GM15510 (cell line): ENCODE results near the gene LBX2.

Experiments
- POLR2A ChIP-seq: IDR thresholded peaks from 3 replicates; pipeline ENCODE4 v1.6.1; 2011; ENCODE audit warnings: borderline replicate concordance; ENCODE audit not compliant: insufficient read length; ENCODE audit errors: extremely low read depth

Gene LBX2

DNA sequence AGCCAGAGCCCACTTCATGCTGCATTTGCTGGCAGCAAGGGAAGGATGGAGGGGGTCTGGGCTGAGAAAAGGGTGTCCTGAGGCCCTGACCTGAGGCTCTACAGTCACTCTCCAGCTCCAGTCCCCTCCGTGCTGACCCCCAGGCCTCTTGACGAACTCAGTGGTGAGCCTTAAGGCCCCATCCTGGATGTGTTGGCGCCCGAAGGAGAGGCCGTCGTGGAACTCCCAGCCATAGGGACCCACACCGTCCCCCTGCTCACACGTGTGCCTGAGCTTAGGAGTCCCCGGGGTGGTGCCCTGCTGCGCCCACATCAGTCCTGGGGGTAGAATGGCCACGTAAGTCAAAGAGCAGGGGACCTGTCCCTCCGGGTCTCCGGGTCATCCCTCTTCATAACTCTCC, 35.0 kb downstream of the LBX2 start:
- no peak for TF ChIP-seq POLR2A

DNA sequence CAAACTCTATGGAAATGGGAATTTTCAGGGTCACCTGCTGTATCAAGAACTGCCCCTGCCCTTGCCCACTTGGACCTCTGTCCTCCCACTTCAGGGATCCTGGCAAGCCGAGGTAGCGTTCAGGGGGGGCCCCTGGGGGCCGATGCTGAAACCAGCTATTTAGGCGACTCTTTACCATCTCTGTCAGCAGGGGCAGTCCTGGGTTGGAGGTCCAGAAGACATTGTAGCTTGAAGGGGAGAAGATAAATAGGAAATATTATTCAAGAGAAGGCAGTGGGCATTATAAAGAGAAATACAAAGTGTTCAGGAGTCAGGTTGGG, 36.7 kb downstream of the LBX2 start:
- TF ChIP-seq POLR2A: no peak

DNA sequence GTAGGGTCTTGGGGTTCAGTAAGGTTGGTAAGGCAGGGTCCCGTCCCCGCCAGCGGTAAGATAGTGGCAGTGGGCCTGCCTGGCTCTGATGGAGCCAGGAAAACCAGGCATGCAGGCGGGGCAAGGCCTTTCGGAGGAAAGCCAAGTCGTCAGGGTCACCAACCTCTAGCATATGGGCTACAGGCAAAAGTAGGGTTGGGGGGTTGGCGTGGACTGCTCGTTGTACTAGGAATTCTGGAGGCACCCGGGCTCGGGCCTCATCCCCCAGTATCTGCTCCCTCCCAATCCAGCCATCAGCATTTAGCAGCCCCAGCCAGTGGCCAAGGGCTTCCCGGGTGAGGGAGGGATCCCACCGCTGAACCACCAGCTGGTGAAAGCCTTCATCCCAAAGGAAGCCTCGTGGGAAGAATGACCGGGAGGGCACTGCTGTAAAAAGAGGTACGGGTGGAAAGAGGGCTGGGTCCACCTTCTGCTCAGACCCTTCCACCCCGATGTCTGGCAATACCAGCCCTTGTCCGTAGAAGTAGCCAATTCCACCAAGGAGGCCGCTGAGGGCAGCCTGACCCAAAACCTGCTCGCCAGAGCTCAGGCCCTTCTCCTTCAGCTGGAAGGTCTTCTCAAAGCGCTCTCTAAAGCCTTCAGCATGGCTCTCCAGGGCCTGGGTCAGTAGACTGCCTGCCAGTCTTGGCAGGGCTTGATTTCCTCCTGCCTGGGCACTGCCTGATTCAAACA, 37.2 kb downstream of the LBX2 start:
- no peak for TF ChIP-seq POLR2A

DNA sequence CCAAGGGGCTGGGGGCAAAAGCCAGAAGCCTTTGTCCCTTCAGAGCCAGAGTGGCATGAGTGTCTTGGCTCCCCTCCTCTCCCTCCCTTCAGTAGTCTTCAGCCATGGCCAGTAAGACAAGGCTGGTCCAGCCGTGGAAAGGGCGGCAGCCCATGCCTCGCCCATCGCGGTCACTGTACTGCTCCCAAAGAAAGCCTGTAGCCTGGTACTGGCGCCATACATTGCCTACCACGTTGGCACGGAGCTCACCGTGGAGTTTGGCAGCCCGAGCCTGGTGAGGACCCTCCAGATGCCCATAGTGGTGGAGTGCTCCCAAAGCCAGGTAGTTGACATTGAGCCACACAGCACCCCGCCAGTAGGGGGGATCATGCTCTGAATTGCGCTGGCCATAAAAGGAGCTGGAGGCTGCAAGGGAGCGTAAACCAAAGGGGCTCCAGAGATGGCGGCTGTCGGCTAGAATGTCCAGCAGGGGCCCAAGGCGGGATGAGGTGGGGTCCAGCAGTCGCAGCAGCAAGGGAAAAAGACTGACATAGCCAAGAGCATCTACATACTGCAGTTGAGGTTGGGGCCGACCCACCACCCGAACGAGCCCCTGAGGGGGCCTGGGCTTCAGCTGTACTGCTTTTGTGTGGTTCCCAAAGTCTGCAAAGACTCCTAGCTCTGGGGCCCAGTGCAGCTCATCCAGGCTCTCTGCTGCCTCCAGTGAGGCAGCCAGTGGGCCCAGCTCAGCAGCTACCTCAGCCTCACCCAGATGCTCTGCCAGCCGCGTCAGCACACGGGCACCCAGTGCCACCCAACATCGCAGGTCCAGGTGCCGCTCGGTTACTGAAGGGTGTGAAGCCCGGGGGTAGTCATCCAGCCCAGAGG, 38.0 kb downstream of the LBX2 start:
- peak; percentile 27 for TF ChIP-seq POLR2A

DNA sequence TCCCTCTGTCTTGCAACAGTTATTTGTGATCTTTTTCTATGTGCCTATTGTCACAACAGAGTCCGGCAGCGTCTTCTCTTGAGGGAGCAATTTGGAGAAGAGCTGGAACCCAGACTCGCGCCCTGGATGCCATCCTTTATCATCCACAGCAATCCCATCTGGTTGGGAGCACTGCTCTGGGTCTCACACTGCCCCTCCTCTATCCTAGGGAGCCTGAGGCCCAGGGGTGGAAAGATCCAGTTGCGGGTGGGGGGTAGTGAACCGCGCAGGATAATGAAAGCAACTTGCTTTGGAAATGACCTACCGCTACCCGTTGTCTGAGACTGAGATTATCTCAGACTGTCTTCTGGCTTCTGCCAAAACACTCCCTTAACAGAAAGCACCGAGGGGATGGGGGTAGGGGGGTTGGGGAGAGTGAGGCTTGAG, 40.5 kb downstream of the LBX2 start:
- TF ChIP-seq POLR2A: no peak

DNA sequence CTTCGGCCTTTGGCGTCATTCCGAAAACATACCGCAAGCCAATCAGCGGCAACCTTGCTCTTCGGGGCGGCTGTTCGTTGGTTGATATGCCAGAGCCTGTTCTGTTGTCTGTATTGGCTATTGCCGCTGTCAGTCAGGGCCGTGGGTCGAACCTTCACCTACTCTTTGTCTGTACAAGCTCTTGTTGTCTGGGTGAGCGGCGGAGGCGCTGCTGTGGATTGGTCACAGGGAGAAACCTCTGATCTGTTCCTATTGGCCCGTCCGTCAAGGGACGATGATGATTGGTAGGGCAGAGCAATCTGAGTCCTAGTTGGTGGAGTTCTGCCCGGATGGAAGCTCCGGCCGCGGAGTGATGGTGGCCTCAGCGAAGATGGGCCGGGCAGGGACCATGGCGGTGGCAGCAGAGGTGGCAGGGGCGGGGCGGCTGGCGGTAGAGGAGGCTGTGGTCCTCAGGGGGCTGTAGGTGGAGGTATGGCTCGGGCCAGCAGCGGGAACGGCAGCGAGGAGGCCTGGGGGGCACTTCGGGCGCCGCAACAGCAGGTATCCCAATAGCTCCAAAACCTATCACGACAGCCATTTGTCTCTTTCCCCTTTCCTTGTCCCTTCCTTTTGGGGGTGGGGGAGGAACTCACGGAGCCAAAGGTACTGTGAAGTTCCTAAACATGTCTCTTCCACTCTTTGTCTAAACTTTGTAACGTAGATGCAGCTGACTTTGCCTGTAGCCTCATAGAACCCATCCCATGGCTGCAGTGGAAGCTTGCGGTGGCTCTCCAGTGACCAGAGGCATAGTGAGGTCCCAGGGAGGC, 41.1 kb downstream of the LBX2 start, which contains the start of gene WBP1:
Gene WBP1 (plus strand): TSS at position 307 of the 806 bp plus-strand sequence. CDS start 165 bp downstream, at position 472.
- TF ChIP-seq POLR2A: no peak

DNA sequence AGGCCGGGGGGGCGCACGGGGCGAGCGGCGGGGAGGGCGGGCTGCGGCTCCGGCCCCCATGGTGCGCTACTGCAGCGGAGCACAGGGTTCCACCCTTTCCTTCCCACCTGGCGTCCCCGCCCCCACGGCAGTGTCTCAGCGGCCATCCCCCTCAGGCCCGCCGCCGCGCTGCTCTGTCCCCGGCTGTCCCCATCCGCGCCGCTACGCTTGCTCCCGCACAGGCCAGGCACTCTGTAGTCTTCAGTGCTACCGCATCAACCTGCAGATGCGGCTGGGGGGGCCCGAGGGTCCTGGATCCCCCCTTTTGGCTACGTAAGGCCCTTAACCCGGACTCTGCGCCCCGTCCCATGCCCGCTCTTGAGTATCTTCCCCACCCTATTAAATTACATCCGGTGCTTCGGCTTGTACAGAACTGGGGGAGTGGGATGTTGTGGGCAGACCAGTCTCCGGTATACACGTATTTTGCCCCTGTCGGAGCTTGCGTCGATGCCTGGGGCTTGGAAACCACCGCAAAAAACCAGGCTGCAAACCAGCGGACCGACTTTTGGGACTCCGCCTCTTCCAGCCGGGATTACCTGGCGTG, 41.8 kb downstream of the LBX2 start:
- peak; percentile 68 for TF ChIP-seq POLR2A

DNA sequence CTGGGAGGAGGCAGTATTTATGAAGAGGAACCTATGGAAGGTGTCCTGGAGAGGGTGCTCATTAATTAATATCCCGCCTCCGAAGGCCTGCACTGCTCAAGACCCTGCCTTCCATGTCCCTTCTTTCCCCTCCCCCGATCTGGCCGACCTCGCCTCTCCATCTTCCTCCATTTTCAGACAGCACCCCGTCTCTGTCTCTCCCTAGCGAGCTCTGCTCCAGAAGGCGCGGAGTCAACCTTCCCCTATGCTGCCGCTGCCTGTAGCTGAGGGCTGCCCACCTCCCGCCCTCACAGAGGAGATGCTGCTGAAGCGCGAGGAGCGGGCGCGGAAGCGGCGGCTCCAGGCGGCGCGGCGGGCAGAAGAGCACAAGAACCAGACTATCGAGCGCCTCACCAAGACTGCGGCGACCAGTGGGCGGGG, 42.3 kb downstream of the LBX2 start:
- no peak for TF ChIP-seq POLR2A

DNA sequence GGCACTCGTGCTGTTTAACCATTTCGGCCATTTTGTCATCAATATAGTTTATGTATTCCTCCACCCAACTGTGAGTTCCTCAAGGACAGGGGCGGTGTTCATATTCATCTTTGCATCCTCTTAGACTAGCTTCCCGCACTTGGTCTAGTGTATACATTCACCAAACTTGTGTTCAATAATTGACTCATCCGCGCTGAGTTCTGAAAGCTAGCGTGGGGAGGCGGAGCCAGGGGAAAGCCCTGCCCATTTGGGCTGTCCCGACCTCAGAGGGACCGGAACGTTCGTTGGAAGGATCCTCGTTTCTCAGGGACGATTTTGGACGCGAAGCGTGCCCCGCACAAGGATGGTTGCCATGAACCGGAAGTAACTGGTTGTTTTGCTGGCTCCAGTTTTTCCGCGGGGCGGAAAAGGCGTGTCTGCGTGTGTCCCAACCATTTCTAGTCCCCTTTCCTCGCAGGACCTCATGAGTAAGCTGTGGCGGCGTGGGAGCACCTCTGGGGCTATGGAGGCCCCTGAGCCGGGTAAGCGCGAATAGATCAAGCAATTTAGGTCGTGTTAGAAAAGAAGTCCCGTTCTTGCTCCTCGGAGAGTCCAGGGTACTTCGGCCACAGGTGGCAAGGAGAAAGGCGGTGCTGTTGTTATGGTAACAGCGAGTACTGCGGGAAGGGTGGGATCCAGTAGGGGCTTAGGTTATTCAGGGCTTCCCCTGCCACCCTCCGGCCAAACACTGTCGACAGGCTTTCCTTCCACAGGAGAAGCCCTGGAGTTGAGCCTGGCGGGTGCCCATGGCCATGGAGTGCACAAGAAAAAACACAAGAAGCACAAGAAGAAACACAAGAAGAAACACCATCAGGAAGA, 44.5 kb downstream of the LBX2 start, which contains the start of gene INO80B:
Gene INO80B (plus strand): TSS at position 434 of the 858 bp plus-strand sequence. CDS start 30 bp downstream, at position 464.
- TF ChIP-seq POLR2A: peak; percentile 52

DNA sequence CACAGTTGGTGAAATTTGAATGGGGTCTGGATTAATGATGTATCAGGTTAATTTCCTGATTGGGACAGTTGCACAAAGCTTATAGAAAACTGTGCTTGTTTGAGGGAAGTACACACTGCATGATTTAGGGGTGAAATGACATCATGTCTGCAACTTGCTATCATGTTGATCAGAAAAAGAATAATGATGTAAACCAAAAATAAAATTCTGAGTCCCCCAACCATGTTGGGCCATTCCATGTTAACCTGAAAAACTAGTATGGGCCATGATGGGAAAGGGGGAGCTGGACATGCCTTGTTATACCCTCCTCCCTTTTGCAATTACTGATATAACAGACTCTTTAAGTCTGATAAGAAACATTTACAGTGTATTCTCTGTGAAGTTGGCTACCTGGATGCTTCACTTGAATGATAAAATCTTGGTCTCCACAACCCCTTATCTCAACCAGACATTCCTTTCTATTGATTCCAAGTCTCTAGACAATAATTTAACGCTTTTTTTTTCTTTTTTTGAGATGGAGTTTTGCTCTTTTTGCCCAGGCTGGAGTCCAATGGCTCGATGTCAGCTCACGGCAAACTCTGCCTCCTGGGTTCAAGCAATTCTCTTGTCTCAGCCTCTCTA, 48.7 kb downstream of the LBX2 start:
- TF ChIP-seq POLR2A: no peak

DNA sequence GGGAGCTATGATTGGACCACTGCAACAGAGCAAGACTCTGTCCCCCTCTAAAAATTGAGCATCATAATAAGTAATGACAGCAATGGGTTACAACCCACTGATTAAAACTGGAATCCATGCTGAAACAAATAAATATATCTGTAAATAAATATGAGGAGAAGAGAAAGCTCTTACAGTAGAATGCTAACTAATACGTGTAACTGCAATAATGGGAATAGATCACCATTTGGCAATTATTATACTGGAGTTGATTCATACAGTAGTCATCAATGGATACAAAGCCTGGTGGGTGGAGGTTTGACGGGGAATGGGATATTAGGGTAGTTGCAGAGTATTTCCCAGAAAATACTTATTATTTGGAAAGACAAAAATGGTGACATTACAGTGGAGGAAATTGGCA, 50.6 kb downstream of the LBX2 start:
- no peak for TF ChIP-seq POLR2A
